Frontal cortex (tissue), 4 donors: ENCODE data around the gene BEX2. TPM values are rescaled to one million over a fixed set of nuclear protein-coding genes. Genes with fewer than 3 reads are reported as not detected.

Experiments
- DNase-seq, 2 donors: peaks; one replicate each; pipeline ENCODE4 v3.0.0; 2012; ENCODE audit warnings: low spot score in 2 of 2
- FAIRE-seq: peaks from 2 replicates; lab custom pipeline; 2012; peaks lifted over from hg19 to GRCh38; lab: Jason Lieb, UNC
- small RNA-seq: library from RNA; depleted of rRNA; stranded (forward); fragments of <200 nt; gene quantifications from one replicate; pipeline ENCODE3, GENCODE V24; 2014
- total RNA-seq: library from RNA; depleted of rRNA; stranded (reverse); fragments of >200 nt; gene quantifications from one replicate; pipeline ENCODE4 v1.2.3, GENCODE V29; 2014
- donor health status: control.
- donor health status: control.
- donor health status: control.

The BEX2 gene
- total RNA-seq, 1 donor from 2014 or later: 110 TPM

DNA sequence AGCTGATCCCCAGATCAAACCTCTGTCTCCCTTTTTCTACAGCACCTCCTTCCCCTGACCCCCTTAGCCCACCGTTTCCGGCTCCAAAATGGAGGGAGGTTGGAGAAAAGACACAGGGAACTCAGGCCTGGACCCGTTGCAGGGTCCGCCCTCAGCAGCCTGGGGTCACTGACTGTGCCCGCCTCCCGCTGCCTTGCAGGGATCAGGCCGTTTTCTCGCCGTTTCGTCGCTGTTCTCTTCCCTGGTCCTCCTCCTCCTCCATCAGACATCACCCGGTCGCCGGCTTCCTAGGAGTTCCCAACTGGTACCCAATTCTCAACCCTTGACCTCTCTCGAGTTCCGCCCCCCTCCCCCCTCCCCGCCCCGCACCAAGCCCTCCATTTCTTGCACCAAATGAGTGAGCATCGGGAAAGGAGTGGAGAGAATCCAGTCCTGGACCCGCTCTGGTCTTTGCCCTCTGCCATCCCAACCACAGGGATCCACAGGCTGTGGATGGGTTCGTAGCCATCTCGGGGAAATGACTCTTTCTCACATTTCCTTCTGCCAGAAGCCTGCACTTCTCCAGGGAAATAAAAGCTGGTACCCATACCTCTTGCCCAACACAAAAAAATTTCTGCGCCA, 34.7 kb downstream of the BEX2 start:
- FAIRE-seq: no peak
- DNase-seq: no peak

GRCh38 chrX:103274284-103274683, 36.5 kb downstream of the BEX2 start:
- DNase-seq (no peak), FAIRE-seq (no peak)

Small RNA genes lying within 50 kb of the gene (small RNA-seq; reads per million reads assigned to genes)
- not detected for gene Z92846.1

Other genes starting within 250 kb of the BEX2 start
- 127 TPM for gene BEX1, start 246.8 kb downstream of the BEX2 start, total RNA-seq
- not detected for gene NXF3, start 217.8 kb downstream of the BEX2 start, total RNA-seq
- gene BEX4, start 95.9 kb downstream of the BEX2 start, total RNA-seq: 110 TPM
- gene TCEAL8, start 55.8 kb downstream of the BEX2 start, total RNA-seq: 106 TPM
- gene TCEAL5, start 34.2 kb downstream of the BEX2 start, total RNA-seq: 6.9 TPM
- gene TCEAL7, start 19.2 kb upstream of the BEX2 start, total RNA-seq: 107 TPM
- 27.7 TPM for gene TCEAL9, start 45.5 kb upstream of the BEX2 start, total RNA-seq
- gene BEX3, start 65.5 kb upstream of the BEX2 start, total RNA-seq: 179 TPM
- gene RAB40A, start 208.5 kb upstream of the BEX2 start, total RNA-seq: 0.82 TPM